ENCODE results near the gene CLCNKA. TPM values are rescaled to one million over a fixed set of nuclear protein-coding genes. Genes with fewer than 3 reads are reported as not detected.

CLCNKA gene
- total RNA-seq, 1 donor from 2014 or later = 0.65 TPM

GRCh38 chr1:16013220-16013907 lies 8.5 kb upstream of the CLCNKA start:
- DNase-seq = peak; percentile 42
- intact Hi-C loops (cut with DNase I) = no loop called here

GRCh38 chr1:16013908-16014258 lies 8.0 kb upstream of the CLCNKA start:
- no peak for DNase-seq
- H3K4me1 ChIP-seq = peaks cover 41% of the 10 kb centered on the region

More at GRCh38 chr1:16013220-16013907, 8.5 kb upstream of the CLCNKA start:
- no peaks in the 10 kb centered on the region for H3K9me3 ChIP-seq
- ATAC-seq = peak; percentile 47 to 64
- H3K27me3 ChIP-seq (ENCODE audit: low read depth) = no peaks in the 10 kb centered on the region
- peaks cover 36% of the 10 kb centered on the region for H3K4me1 ChIP-seq
- peak overlapping the region; percentile 64 for H3K27ac ChIP-seq
- H3K4me3 ChIP-seq = peak overlapping the region; percentile 51
- no peaks in the 10 kb centered on the region for H3K36me3 ChIP-seq
- no peak for TF ChIP-seq CTCF (IDR thresholded peaks at IDR 0.05)

GRCh38 chr1:16014509-16015482 lies 7.0 kb upstream of the CLCNKA start:
- no peak for TF ChIP-seq CTCF (IDR thresholded peaks at IDR 0.05)
- intact Hi-C loops (cut with DNase I) = no loop called here
- no peaks in the 10 kb centered on the region for H3K9me3 ChIP-seq
- H3K36me3 ChIP-seq = no peaks in the 10 kb centered on the region
- peaks cover 49% of the 10 kb centered on the region for H3K4me1 ChIP-seq
- DNase-seq (no peak), ATAC-seq (no peak)
- no peak overlapping the region for H3K27ac ChIP-seq
- H3K4me3 ChIP-seq = no peak overlapping the region
- no peaks in the 10 kb centered on the region for H3K27me3 ChIP-seq (ENCODE audit: low read depth)

More at GRCh38 chr1:16013908-16014258, 8.0 kb upstream of the CLCNKA start:
- no peaks in the 10 kb centered on the region for H3K27me3 ChIP-seq (ENCODE audit: low read depth)
- ATAC-seq = no peak
- no peak for TF ChIP-seq CTCF (IDR thresholded peaks at IDR 0.05)
- H3K27ac ChIP-seq = peak overlapping the region; percentile 6
- intact Hi-C loops (cut with DNase I) = no loop called here
- no peaks in the 10 kb centered on the region for H3K36me3 ChIP-seq
- H3K4me3 ChIP-seq = no peak overlapping the region
- no peaks in the 10 kb centered on the region for H3K9me3 ChIP-seq

GRCh38 chr1:16015491-16015890 lies 6.3 kb upstream of the CLCNKA start:
- intact Hi-C loops (cut with DNase I) = no loop called here
- H3K27me3 ChIP-seq (ENCODE audit: low read depth) = no peaks in the 10 kb centered on the region
- TF ChIP-seq CTCF (IDR thresholded peaks at IDR 0.05) = no peak
- ATAC-seq (no peak), DNase-seq (no peak)
- no peaks in the 10 kb centered on the region for H3K9me3 ChIP-seq
- peaks cover 49% of the 10 kb centered on the region for H3K4me1 ChIP-seq
- H3K4me3 ChIP-seq = no peak overlapping the region
- H3K27ac ChIP-seq = no peak overlapping the region
- no peaks in the 10 kb centered on the region for H3K36me3 ChIP-seq

- H3K4me3 ChIP-seq = no peak overlapping the region
- TF ChIP-seq CTCF (IDR thresholded peaks at IDR 0.05) = no peak
- H3K4me1 ChIP-seq = peaks cover 49% of the 10 kb centered on the region
- no peak overlapping the region for H3K27ac ChIP-seq
- no peak for ATAC-seq
- H3K9me3 ChIP-seq = no peaks in the 10 kb centered on the region
- H3K27me3 ChIP-seq (ENCODE audit: low read depth) = no peaks in the 10 kb centered on the region
- intact Hi-C loops (cut with DNase I) = no loop called here
- DNase-seq = no peak
- H3K36me3 ChIP-seq = no peaks in the 10 kb centered on the region
Measured at GRCh38 chr1:16015960-16016901, 5.6 kb upstream of the CLCNKA start.
